ENCODE measurements around the gene NT5DC4.

DNA sequence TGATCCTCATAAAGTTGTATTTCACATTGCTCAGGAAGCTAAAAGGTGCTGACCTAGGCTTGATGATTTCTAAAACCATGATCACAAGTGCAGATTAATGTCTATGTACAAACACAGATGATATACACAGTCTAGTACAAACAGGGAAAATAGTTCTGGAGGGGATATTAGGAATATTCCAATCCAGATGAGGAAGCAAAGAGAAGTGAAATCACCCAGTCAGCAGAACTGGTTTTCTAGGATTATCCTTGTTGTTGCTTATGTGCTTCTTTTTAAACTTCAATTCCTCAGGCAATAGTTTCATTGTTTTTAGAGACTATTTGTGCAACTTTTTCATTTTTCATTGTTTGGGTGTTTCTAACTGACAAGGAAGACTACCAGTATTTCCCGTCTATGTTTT is 58.8 kb downstream of the NT5DC4 start:
- no peak for TF ChIP-seq GATA2 (CRISPR knock-in tag; IDR thresholded peaks at IDR 0.05)
- TF ChIP-seq, protein P1, sequence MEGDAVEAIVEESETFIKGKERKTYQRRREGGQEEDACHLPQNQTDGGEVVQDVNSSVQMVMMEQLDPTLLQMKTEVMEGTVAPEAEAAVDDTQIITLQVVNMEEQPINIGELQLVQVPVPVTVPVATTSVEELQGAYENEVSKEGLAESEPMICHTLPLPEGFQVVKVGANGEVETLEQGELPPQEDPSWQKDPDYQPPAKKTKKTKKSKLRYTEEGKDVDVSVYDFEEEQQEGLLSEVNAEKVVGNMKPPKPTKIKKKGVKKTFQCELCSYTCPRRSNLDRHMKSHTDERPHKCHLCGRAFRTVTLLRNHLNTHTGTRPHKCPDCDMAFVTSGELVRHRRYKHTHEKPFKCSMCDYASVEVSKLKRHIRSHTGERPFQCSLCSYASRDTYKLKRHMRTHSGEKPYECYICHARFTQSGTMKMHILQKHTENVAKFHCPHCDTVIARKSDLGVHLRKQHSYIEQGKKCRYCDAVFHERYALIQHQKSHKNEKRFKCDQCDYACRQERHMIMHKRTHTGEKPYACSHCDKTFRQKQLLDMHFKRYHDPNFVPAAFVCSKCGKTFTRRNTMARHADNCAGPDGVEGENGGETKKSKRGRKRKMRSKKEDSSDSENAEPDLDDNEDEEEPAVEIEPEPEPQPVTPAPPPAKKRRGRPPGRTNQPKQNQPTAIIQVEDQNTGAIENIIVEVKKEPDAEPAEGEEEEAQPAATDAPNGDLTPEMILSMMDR (IDR thresholded peaks at IDR 0.05) = no peak
